Duodenal mucosa (tissue), 2 donors: ENCODE results near the gene C2orf81.

Source experiments
- H3K27ac ChIP-seq: one replicate; pipeline ENCODE4 v1.7.0; 2013; ENCODE audit warnings: low read depth, low read length
- H3K27me3 ChIP-seq, 2 donors: one replicate each; pipeline ENCODE4 v1.7.0; 2013; ENCODE audit warnings: low read length in 2 of 2, control low read depth in 1 of 2; ENCODE audit not compliant: insufficient read depth in 2 of 2, control insufficient read depth in 1 of 2
- H3K36me3 ChIP-seq, 2 donors: one replicate each; pipeline ENCODE4 v1.7.0; 2013; ENCODE audit warnings: low read length in 2 of 2, control low read depth in 1 of 2; ENCODE audit not compliant: insufficient read depth in 2 of 2, control insufficient read depth in 1 of 2
- H3K4me1 ChIP-seq, 2 donors: one replicate each; pipeline ENCODE4 v1.7.0; 2013; ENCODE audit warnings: low read length in 2 of 2, control low read depth in 1 of 2; ENCODE audit not compliant: insufficient read depth in 2 of 2, control insufficient read depth in 1 of 2
- H3K4me3 ChIP-seq, 2 donors: one replicate each; pipeline ENCODE4 v1.7.0; 2013; ENCODE audit warnings: low read length in 2 of 2, low read depth in 1 of 2
- H3K9ac ChIP-seq, 2 donors: one replicate each; pipeline ENCODE4 v1.7.0; 2013; ENCODE audit warnings: low read length in 2 of 2, low read depth in 1 of 2
- H3K9me3 ChIP-seq, 2 donors: one replicate each; pipeline ENCODE4 v1.7.0; 2013; ENCODE audit warnings: low read length in 2 of 2, control low read depth in 1 of 2; ENCODE audit not compliant: control insufficient read depth in 1 of 2

Gene C2orf81

GRCh38 chr2:74391580-74392448, 29.6 kb downstream of the C2orf81 start:
- H3K36me3 ChIP-seq, result no peaks in the 10 kb centered on the region
- peak overlapping the region; percentile 82 for H3K9ac ChIP-seq
- H3K27ac ChIP-seq, result peak overlapping the region; percentile 85
- peak overlapping the region; percentile 89 to 98 for H3K4me3 ChIP-seq
- peaks cover 22% of the 10 kb centered on the region in 2 donors for H3K4me1 ChIP-seq
- no peaks in the 10 kb centered on the region for H3K27me3 ChIP-seq
- no peaks in the 10 kb centered on the region for H3K9me3 ChIP-seq

- Histone ChIP-seq H3K27ac (no peak overlapping the region), H3K9ac (peak overlapping the region; percentile 82), H3K4me3 (peak overlapping the region; percentile 89 to 98), H3K9me3 (no peaks in the 10 kb centered on the region), H3K27me3 (no peaks in the 10 kb centered on the region), H3K4me1 (peaks cover 22% of the 10 kb centered on the region in 2 donors), H3K36me3 (no peaks in the 10 kb centered on the region)
These were observed 30.2 kb downstream of the C2orf81 start for GRCh38 chr2:74391209-74391579.

DNA sequence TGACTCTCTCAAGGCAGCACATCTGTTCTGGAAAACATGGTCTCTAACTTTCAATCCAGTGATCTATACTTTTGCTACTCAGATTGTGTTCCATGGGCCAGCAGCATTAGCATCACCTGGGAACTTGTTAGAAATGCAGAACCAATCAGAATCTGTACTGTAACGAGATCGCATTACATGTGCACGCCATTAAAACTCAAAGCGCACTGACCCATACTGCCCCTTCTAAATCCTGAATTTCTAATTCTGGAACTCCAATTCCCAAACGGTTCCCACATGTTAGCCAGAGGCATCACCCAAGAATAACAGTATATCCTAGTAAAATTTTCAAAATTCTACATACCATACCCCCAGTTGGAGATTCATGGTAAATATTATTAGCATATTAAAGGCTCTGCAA, 30.8 kb downstream of the C2orf81 start:
- Histone ChIP-seq H3K4me1 (peaks cover 22% of the 10 kb centered on the region in 2 donors), H3K27ac (no peak overlapping the region), H3K36me3 (peaks cover 0 to under 1% of the 10 kb centered on the region in 2 donors), H3K4me3 (peak overlapping the region; percentile 89 to 98), H3K27me3 (no peaks in the 10 kb centered on the region), H3K9ac (peak overlapping the region in 1 of 2 donors; percentile 82), H3K9me3 (no peaks in the 10 kb centered on the region)

DNA sequence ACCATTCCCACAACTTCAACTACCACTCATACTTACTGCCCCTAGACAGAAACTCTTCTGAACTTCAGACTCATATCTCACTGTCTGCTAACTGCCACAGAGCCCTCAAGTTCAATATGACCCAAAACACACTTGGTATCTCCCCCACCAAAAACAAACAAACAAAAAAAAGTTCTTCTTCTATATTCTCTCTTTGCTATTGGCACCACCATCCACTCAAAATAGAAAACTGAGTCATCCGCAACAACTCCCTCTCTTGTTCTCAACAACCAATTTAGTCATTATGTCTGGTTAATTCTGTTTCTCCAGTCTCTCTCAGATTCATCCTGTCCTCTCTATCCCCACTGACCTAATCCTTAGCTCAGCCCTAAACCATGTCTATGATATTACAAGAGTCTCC, 34.1 kb downstream of the C2orf81 start:
- Histone ChIP-seq H3K27me3 (no peaks in the 10 kb centered on the region), H3K4me3 (no peak overlapping the region), H3K4me1 (peaks cover 20 to 22% of the 10 kb centered on the region in 2 donors), H3K9me3 (no peaks in the 10 kb centered on the region), H3K9ac (no peak overlapping the region), H3K36me3 (peaks cover 0 to 18% of the 10 kb centered on the region in 2 donors), H3K27ac (no peak overlapping the region)

DNA sequence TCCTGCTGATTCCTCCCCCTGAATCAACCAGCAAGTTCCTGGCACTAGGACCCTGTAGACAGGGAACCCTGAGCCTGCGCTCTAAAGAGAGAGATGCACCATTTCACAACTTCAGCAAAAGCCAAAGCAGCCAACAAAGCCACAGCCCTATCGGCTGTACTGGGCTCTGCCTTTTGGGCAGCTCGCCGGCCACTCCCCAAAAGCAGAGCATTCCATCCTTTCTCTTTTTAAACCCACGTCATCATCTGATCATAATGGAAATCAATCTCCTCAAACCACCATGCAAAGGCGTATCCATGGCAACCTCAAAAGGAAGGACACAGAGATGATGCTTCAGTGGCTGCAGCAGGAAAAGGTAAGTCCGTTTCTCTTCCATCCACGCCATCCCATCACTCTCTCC, 36.0 kb downstream of the C2orf81 start:
- Histone ChIP-seq H3K4me3 (no peak overlapping the region), H3K36me3 (peaks cover 0 to 18% of the 10 kb centered on the region in 2 donors), H3K27ac (no peak overlapping the region), H3K9me3 (no peaks in the 10 kb centered on the region), H3K4me1 (peaks cover 16 to 23% of the 10 kb centered on the region in 2 donors), H3K27me3 (no peaks in the 10 kb centered on the region), H3K9ac (no peak overlapping the region)

DNA sequence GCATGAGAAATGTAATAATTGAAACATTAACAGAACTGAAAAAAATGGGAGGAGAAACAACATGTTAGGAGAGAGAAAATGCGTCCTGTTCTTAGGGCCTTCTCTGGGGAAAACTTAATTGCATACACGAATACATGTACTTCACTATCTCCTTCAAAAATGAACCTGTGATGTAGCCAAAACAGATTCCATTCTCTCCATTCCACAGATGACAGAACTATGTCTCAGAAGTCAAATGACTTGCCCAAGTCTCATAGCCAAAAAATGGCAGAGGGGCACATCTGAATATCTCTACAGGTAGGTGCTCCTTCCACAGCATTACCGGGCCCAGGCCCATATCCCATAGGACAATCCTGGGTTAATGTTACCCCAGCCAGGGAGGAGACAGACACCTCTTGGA, 37.4 kb downstream of the C2orf81 start:
- no peak overlapping the region for H3K27ac ChIP-seq
- H3K9me3 ChIP-seq, result no peaks in the 10 kb centered on the region
- H3K36me3 ChIP-seq, result peaks cover 0 to 18% of the 10 kb centered on the region in 2 donors
- H3K27me3 ChIP-seq, result no peaks in the 10 kb centered on the region
- H3K9ac ChIP-seq, result no peak overlapping the region
- no peak overlapping the region for H3K4me3 ChIP-seq
- peaks cover 18% of the 10 kb centered on the region in 2 donors for H3K4me1 ChIP-seq

DNA sequence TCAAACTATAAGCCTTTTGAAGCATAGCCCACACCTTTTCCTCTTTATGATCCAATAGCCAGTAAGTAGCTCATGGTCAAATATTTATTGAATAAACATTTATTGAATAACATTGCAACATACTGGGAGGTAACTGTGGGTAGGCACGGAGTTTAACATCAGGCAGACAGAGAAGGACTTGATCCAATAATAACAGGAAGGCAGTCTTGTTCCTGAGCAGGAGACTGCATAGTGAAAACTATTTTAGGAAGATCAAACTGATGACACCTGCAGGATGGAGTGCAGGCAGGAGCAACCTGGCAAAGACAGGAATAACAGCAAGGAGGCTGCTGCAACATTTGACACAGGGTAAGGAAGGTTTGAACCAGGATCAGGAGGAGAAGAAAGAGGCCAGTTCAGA, 38.2 kb downstream of the C2orf81 start:
- peaks cover 0 to 18% of the 10 kb centered on the region in 2 donors for H3K36me3 ChIP-seq
- no peaks in the 10 kb centered on the region for H3K9me3 ChIP-seq
- H3K4me1 ChIP-seq, result peaks cover 14 to 18% of the 10 kb centered on the region in 2 donors
- no peaks in the 10 kb centered on the region for H3K27me3 ChIP-seq
- H3K9ac ChIP-seq, result no peak overlapping the region
- H3K4me3 ChIP-seq, result no peak overlapping the region
- no peak overlapping the region for H3K27ac ChIP-seq

GRCh38 chr2:74381751-74382150, 39.7 kb downstream of the C2orf81 start:
- Histone ChIP-seq H3K9me3 (no peaks in the 10 kb centered on the region), H3K36me3 (peaks cover 12 to 31% of the 10 kb centered on the region in 2 donors), H3K4me1 (peaks cover 14 to 18% of the 10 kb centered on the region in 2 donors), H3K9ac (no peak overlapping the region), H3K27me3 (no peaks in the 10 kb centered on the region), H3K4me3 (no peak overlapping the region), H3K27ac (no peak overlapping the region)

DNA sequence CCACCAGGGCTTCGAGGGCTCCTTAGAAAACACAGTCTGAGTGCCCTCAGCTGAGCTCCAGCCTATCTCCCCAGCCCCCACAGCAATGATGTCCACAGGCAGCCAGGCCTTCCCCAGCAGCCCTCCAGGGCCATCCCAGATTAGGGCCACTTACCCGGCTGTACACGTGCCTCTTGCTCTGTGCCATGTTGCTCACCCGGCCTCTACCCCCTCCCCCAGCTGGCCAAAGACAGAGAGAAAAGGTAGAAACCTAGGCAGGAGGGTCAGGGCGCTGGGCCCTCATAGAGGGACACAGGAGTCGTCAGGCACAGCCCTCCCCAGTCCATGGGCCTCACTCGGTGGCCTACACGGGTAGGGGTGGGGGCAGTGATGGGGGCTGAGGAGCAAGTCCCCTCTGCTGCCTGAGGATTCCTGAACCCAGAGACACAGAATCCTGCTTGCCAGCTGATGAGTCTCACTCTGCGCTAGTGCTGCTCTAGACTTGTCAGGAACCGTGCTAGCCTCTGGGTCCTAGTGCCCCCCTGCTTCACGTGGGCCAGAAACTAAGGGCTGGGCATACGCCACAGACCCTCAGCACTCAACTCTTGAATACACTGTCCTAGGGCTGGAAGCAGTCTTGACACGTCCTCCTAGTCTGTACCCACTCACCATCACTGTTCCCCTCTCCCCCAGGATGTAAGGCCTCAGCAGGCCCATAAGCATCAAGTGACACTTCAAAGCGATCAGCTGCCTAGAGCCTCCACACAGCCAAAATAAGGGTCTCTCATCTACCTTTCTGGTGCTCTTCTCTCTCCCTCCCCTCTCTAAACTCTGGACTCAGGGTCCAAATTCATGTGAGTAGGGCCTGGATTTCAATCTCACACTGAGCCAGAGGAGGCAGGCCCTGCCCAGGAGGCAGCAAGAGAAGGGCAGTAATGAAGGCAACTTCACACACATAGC, 41.3 kb downstream of the C2orf81 start, which contains the start of gene DCTN1:
Gene DCTN1 (minus strand): TSS at position 461 of the 939 bp plus-strand sequence. CDS start 274 bp downstream, at position 187.
- Histone ChIP-seq H3K4me1 (peaks cover 14 to 18% of the 10 kb centered on the region in 2 donors), H3K27me3 (no peaks in the 10 kb centered on the region), H3K27ac (no peak within 1 kb of the TSS), H3K9me3 (no peaks in the 10 kb centered on the region), H3K4me3 (peak within 1 kb of the TSS; percentile 44 to 48), H3K36me3 (peaks cover 16 to 30% of the 10 kb centered on the region in 2 donors), H3K9ac (peak within 1 kb of the TSS; percentile 6 to 45)

GRCh38 chr2:74378007-74378406, 43.4 kb downstream of the C2orf81 start:
- no peak overlapping the region for H3K27ac ChIP-seq
- H3K36me3 ChIP-seq, result peaks cover 16 to 20% of the 10 kb centered on the region in 2 donors
- no peak overlapping the region for H3K9ac ChIP-seq
- no peaks in the 10 kb centered on the region for H3K27me3 ChIP-seq
- no peaks in the 10 kb centered on the region for H3K9me3 ChIP-seq
- H3K4me1 ChIP-seq, result peaks cover 19 to 24% of the 10 kb centered on the region in 2 donors
- H3K4me3 ChIP-seq, result no peak overlapping the region
